Activated gamma-delta T cell treated with anti-CD3 and anti-CD28 coated beads, Interleukin-2, amount 50 U/mL, for 16 hours (primary cell): ENCODE results near the gene DCLK2.
"Not testable (repeated sequence)": the region's sequence is repeated elsewhere in the genome, so short reads cannot be mapped to it uniquely, and the experiment has no call there.

Experiments
- DNase-seq: peaks from one replicate; pipeline ENCODE4 v3.0.0-alpha.2; 2020; ENCODE audit warnings: low read depth

DCLK2 gene

GRCh38 chr4:150152766-150153165 lies 74.5 kb downstream of the DCLK2 start:
- DNase-seq: no peak

- no peak for DNase-seq
Observed at GRCh38 chr4:150155391-150155790, 77.1 kb downstream of the DCLK2 start.

- DNase-seq: no peak
Observed at GRCh38 chr4:150156543-150156942, 78.3 kb downstream of the DCLK2 start.

- DNase-seq: no peak
Observed at GRCh38 chr4:150158041-150158440, 79.8 kb downstream of the DCLK2 start.

- no peak for DNase-seq
Observed at GRCh38 chr4:150160473-150160872, 82.2 kb downstream of the DCLK2 start.

GRCh38 chr4:150161109-150161508 lies 82.9 kb downstream of the DCLK2 start:
- DNase-seq: no peak

GRCh38 chr4:150162020-150162419 lies 83.8 kb downstream of the DCLK2 start:
- DNase-seq: not testable (repeated sequence)

- no peak for DNase-seq
Observed at GRCh38 chr4:150164055-150164454, 85.8 kb downstream of the DCLK2 start.

GRCh38 chr4:150164956-150165629 lies 86.8 kb downstream of the DCLK2 start:
- no peak for DNase-seq

GRCh38 chr4:150167054-150167453 lies 88.8 kb downstream of the DCLK2 start:
- no peak for DNase-seq

GRCh38 chr4:150173432-150173861 lies 95.2 kb downstream of the DCLK2 start:
- DNase-seq: no peak

- no peak for DNase-seq
Observed at GRCh38 chr4:150173982-150174398, 95.7 kb downstream of the DCLK2 start.

GRCh38 chr4:150176547-150176946 lies 98.3 kb downstream of the DCLK2 start:
- no peak for DNase-seq

GRCh38 chr4:150178161-150178560 lies 99.9 kb downstream of the DCLK2 start:
- no peak for DNase-seq

GRCh38 chr4:150181536-150181935 lies 103.3 kb downstream of the DCLK2 start:
- DNase-seq: no peak

GRCh38 chr4:150182794-150183193 lies 104.5 kb downstream of the DCLK2 start:
- DNase-seq: no peak

GRCh38 chr4:150185033-150185432 lies 106.8 kb downstream of the DCLK2 start:
- not testable (repeated sequence) for DNase-seq

- no peak for DNase-seq
Observed at GRCh38 chr4:150192986-150193385, 114.7 kb downstream of the DCLK2 start.

- not testable (repeated sequence) for DNase-seq
Observed at GRCh38 chr4:150197256-150197655, 119.0 kb downstream of the DCLK2 start.

GRCh38 chr4:150199056-150199455 lies 120.8 kb downstream of the DCLK2 start:
- no peak for DNase-seq

- DNase-seq: no peak
Observed at GRCh38 chr4:150205016-150205415, 126.8 kb downstream of the DCLK2 start.

- no peak for DNase-seq
Observed at GRCh38 chr4:150206265-150206664, 128.0 kb downstream of the DCLK2 start.

- no peak for DNase-seq
Observed at GRCh38 chr4:150206954-150207353, 128.7 kb downstream of the DCLK2 start.

GRCh38 chr4:150207871-150208270 lies 129.6 kb downstream of the DCLK2 start:
- DNase-seq: no peak
